ENCODE data around the gene MFSD2A. TPM values are rescaled to one million over a fixed set of nuclear protein-coding genes. Genes with fewer than 3 reads are reported as not detected.
A peak's percentile ranks its signal among the peaks of the same experiment; 100 is the strongest.

The MFSD2A gene
- total RNA-seq, 1 donor from 2014 or later: 0.65 TPM

DNA sequence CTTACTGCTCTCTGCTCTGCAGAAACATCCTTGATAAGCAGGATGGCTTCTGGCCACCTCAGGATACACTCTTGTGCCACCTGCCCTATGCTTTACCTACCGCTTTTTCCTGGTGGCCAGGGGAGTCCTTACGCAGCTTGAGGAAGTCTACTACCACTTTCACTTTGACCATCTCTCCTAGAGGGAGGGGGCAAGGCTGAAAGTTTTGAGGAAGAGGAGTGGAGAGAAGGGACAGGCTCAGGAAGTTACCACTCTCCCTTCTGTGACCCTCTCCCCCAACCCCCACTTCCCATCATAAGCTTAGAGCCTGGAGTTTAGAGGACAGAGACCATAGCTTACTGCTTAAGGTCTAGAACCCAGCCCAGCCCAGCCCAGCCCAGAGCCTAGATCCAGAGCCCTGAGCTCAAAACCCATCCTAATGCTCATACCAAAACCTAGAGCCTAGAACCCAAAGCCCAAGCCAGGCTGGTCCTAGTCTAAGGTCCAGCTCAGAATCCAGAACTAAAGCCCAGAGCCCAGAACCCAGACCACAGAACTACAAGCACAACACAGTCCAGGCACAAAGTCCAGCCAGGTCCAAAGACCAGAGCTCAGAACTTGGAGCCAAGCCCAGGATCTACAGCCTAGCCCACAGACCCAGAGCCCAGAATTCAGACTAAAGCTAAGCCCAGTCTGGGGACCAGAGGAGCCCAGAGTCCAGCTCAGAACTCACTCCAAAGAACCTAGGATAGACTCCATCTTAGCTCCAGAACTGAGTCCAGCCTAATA lies 18.0 kb upstream of the MFSD2A start:
- peak; percentile 58 for ATAC-seq
- intact Hi-C loops (cut with DNase I): no loop called here
- no peak for DNase-seq (ENCODE audit: missing footprints)

DNA sequence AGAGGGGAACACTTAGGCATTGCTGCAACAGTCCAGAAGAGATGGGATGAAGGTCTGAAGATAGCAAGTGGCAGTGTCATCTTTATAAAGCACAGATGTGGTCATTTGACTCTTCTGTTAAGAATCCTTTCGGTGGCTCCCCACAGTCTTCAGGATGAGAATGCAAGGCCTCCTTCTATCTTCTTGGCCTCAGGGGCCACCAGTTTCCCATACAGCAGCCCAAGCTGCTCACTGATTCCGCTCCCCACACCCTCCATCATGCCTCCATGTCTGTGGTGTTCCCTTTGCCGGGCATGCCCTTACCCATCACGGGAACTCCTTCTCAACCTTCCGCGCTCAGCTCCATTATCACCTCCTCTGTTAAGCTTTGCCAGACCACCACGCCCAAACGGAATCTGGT lies 16.1 kb upstream of the MFSD2A start:
- intact Hi-C loops (cut with DNase I): no loop called here
- no peak for ATAC-seq
- no peak for DNase-seq (ENCODE audit: missing footprints)

DNA sequence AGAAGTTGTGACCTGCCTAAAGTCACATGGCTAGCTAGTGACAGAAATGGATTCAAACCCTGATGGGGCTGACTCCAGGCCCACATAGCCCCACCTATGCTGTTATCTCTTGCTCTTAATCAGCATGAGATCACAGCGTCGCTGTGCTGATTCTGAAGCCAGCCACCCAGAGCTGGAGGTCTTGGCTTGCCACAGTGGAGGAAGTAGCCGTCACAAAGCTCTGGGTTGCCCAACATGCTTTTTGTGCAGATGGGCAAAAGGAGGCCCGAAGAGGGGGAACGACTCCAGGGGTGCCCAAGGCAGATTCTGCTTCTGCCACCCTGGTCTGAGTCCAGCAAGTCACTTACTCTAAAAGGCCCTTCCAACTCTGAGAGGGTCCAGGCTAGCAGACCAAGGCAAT lies 14.7 kb upstream of the MFSD2A start:
- peak; percentile 56 for ATAC-seq
- intact Hi-C loops (cut with DNase I): no loop called here
- no peak for DNase-seq (ENCODE audit: missing footprints)

DNA sequence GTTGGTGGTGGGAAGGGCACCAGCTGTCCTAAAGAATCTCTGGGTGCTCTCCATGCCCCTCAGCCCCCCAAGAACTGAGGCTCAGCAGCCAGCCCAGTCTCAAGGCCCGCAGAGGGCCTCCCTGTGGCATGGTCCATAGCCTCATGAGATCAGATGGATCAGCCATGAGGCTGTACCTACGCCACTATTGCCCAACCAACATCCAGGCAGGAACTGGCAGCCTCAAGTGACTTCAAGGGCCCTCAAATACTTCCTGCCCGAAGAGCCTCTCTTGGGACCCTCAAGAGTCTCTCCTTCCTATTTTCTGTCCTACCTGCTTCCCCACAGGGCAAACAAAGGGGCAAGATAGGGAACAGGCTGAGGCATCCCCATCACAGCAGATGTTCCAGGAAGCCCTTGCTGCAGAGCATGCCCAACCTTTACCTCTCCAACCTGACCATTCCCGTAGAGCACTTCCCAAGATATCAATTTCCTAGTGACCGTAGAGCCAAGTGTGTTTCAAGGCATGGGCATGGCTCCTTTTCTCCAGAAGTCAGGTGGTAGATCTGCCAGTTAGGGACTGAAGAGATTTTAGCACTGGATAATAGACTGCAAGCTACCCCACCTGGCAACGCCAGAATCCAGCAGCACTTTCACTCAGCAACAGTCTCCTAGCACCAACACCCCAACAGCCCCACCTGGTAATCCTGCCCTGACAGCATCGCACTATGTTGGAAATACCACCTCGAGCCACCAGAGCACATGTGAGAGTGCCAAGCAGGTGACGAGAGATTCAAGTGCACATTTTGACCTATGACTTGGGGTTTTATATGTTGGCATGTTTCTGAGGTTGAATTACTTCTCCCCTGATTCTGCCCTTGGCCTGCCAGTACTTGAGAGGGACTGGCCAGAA lies 13.7 kb upstream of the MFSD2A start:
- ATAC-seq (no peak), DNase-seq (ENCODE audit: missing footprints) (no peak)

DNA sequence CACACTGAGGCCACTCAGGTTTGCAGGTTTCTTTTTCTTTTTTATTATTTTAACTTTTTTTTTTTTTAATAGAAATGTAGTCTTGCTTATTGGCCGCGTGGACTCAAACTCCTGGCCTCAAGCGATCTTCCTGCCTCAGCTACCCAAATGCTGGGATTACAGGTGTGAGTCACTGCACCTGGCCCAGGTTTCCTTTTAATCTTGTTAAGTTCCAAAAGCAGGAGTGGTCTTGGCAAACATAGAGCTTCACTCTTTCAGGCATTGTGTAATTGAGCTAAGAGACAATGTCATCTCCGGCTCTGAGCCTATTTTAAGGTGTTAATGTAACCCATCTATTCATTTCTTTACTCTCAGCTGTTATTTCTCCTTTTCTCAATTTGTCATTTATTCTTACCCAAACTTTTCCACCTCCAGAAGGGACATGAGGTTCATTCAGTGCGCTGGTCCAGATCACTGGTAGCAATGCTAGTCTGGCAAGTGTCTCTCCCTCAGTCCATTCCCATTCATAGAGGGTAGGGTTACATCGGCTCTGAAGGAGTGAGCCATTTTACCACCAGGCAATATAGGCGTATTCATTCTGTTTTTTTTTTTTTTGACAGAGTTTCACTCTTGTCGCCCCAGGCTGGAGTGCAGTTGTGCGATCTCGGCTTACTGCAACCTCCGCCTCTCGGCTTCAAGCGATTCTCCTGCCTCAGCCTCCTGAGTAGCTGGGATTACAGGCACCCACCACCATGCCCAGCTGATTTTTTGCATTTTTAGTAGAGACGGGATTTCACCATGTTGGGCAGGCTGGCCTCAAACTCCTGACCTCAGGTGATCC lies 11.3 kb upstream of the MFSD2A start:
- ATAC-seq (no peak), DNase-seq (ENCODE audit: missing footprints) (no peak)
- intact Hi-C loops (cut with DNase I): no loop called here

More for the DNA sequence above, 13.7 kb upstream of the MFSD2A start:
- intact Hi-C loops (cut with DNase I): no loop called here

DNA sequence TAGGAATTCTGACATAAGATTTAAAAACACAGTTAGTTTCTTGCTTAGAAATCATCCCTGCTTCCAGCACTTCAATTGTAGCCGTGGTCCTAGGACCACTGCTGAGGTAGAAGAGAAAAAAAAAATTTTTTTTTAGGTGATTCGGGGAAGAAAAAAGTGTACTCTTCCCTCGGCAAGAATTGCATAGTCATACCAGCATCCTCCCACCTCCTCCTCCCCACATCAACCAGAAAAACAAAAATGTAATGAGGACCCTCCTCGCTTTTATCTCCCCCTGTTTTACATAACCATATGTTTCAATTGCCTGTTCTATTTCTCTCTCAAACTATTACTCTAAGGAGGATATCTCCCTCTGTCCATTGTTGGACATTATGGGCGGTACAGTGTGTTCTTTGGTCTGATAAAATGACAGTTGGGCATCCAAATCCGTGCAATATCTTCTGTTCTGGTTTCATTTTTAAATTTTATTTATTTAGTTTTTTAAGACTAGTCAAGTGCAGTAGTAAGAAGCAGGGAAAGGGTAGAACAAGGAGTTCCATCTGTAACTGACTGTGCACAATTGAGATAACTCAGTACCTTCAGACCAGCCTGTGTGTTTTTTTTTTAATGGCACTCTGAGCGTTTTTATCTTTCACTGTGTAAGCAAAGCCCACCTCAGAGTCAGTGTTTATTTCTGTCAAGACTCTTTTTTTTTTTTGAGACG lies 10.4 kb upstream of the MFSD2A start:
- DNase-seq (ENCODE audit: missing footprints): no peak
- ATAC-seq: no peak
- intact Hi-C loops (cut with DNase I): no loop called here

DNA sequence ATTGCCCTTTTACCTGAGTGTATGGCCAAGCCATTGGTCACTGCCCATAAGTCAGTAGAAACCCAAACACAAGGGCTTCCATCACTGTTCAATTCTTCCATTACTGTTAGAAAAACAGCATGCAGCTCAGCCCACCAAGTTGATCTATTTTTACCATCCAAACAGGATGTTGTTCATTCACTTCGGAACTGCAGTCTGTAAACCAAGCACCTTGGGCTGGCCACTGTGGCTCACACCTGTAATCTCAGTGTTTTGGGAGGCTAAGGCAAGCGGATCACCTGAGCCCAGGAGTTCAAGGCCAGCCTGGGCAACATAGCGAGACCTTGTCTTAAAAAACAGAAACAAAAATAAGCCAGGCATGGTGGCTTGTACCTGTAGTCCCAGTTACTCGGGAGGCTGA lies 8.7 kb upstream of the MFSD2A start:
- no peak for DNase-seq (ENCODE audit: missing footprints)
- intact Hi-C loops (cut with DNase I): no loop called here
- ATAC-seq: no peak

DNA sequence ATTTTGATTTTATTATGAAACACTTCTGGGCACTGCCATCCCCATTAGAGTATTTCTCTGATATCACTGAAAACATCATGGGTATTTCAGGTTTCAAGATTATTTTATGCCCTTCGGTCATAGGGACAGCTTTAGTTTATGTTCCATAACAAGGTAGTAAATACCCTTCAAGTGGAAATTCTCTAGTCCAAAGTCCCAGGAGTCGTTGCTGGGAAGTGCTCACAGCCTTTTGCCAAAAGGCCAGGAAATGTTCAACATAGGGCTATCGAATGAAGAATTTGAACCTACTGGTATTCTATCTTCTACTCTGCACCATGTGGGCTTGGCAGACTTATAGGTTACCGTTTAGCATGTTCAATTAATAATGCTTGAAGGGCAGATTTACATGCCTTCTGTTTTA lies 7.7 kb upstream of the MFSD2A start:
- intact Hi-C loops (cut with DNase I): no loop called here
- ATAC-seq (no peak), DNase-seq (ENCODE audit: missing footprints) (no peak)

DNA sequence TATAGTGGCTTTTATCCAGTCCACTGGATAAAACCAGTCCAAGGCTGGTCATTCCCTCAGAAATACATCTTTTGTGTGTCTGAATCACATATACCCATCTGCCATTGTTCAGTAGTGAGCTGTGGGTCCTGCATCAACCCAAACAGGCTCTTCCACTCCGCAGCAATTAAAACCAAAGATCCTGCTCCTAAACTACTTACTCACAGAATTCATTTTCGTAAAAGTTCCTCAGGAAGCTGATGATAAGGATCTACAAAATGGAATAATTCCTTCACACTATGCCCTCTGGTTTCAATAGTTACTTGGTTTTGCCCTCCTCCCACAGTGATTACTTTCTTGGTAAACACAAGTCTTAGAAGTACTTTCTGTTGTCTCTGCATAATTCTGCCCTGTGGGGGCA lies 5.1 kb upstream of the MFSD2A start:
- intact Hi-C loops (cut with DNase I): no loop called here
- no peak for ATAC-seq
- no peak for DNase-seq (ENCODE audit: missing footprints)

DNA sequence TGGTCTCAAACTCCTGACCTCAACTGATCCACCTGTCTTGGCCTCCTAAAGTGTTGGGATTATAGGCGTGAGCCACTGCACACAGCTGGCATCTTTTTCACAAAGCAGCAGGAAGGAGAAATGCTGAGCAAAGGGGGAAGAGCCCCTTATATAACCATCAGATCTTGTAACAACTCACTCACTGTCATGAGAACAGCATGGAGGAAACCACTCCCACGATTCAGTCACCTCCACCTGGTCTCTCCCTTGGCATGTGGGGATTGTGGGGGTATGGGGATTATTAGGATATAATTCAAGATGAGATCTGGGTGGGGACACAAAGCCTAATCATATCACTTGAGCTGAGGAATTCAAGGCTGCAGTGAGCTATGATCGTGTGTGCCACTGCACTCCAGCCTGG lies 3.0 kb upstream of the MFSD2A start:
- ATAC-seq (no peak), DNase-seq (ENCODE audit: missing footprints) (no peak)
- intact Hi-C loops (cut with DNase I): no loop called here

DNA sequence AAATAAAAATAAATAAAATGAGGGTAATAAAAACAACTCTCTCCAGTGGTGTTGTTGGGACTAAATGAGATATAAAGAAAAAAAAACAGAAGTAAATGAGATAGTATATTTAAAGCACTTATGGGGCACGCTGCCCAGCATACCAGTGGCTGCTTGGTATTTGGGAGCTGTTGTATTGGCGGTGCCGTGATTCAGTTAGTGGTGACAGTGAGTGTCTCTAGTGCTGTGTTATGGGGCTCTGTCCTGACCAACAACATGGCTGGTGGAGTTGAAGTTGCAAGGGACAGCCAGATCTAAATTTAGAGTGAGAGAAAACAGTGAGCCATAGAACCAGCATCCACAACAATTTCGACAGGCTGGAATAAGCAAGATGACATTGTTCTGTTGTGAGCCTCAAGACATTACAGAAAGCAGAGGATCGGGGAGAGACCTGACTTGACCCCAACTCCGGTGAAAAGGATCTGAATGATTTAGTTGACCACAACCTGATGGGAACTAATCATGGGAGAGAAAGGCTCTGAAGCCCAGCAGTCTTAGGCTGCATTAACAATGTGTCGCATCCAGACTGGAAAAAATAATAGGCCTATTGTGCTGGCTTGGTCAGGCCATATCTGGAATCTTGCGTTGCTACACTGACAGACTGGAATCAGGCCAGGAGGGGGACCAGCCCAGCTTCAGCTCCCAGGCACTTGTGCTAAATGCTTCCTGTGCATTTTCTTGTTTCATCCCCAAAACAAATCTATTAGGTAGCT lies 2.4 kb upstream of the MFSD2A start:
- DNase-seq (ENCODE audit: missing footprints) (no peak), ATAC-seq (peak; percentile 35)
- intact Hi-C loops (cut with DNase I): no loop called here

DNA sequence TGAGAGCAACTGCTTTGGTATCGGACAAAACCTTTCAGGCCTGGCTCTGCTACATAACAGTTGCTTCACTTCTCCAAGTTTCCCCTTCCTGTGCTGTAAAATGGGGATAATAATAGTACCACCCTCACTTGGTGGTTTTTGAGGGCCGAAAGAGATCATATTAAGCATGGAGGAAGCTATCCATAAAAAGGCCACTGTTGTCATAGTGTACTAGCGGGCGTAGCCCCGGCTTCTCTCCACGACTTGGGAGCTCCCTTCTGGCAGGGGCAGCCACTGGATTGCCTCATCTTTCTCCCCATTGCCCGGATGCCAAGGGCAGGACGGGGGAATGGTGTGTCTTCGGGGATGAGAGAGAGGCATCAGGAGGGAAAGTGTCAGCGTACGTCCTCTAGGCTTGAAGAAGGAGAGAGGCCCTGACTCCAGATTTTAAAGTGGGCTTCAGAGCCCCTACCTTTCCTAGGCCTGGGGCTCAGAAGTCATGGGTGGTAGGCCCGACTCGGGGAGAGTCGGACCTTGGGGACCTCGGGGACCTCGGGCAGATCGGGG lies 548 bp upstream of the MFSD2A start:
- intact Hi-C loops (cut with DNase I): no loop called here
- no peak for DNase-seq (ENCODE audit: missing footprints)
- ATAC-seq: peak; percentile 7

DNA sequence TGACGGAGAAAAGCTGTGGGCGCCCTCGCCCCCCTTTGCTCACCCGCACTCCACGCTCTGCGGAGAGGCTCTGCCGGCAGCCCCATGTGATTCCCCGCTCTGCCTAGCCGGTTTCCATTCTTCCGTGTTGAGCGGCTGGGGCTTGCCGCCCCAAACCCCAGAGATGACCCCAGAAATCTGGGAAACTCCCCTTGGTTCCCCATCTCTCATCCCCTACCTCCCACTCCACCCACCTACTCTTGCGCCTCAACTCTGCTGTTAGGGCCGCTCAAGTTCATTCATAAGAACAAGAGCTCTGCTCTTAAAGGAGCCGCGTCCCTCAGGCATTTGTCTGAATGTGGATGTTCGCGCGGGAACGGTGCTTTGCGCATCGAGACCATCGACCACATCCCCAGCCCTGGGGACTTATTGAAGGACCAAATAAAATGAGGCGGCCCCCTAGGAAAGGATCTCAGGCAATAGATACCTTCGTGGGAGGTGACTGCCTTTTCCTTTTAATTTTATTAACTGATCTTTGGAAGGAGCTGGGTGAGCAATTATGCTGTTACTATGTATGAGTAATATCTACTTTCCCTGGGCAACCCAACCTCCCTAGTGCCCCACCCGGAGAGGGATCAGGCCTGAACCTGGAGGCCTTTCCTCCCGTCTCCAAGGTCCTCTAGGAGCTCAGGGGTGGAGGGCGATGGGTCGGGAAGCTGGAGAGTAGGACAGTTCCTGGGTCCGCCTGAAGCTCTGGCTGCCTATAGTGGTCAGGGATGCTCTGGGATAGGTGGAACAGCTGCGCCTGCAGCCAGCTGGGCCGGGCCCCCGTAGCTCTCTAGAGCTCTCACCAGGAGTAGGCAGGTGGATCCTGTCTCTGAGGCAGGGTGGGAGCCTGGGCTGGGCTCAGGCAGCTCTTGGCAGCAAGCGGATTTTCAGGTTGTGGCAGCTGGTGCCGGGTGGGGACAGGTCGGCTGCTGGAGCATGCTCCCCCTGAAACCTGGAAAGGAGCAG lies 898 bp downstream of the MFSD2A start:
- DNase-seq (ENCODE audit: missing footprints) (no peak), ATAC-seq (no peak)
- intact Hi-C loops (cut with DNase I): no loop called here

DNA sequence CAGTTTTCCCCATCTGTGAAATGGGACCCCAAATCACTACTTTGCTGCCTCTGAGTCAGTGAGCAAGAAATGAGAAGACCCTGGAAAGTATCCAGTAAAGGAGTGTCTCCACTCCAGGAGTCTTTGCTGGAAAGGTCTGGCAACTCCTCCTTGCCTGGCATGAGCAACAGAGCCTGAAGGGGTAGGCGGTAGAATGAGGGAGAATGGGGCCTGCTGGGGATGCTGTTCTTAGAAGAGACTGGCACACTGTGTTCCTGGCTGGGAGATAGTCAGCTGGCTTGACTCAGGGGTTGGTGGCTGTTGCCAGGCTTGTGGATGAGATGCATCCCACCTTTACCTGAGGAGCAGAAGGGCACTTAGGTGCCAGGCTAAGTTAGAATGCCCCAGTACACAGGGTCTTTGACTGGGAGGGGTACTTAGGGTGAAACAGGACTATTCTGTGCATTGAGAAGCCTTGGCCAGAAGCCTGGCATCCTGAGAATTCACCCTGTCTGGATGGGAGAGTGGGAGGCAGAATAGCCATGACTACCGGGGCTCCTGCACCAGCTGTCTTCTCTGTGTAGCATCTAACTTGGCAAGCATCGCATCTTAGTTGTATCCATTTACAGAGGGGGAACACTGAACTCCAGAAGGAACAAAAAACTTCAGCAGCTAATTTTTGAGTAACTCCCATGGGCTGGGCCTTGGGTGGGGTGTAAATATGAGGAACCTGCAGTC lies 2.5 kb downstream of the MFSD2A start:
- intact Hi-C loops (cut with DNase I): no loop called here
- no peak for DNase-seq (ENCODE audit: missing footprints)
- no peak for ATAC-seq

DNA sequence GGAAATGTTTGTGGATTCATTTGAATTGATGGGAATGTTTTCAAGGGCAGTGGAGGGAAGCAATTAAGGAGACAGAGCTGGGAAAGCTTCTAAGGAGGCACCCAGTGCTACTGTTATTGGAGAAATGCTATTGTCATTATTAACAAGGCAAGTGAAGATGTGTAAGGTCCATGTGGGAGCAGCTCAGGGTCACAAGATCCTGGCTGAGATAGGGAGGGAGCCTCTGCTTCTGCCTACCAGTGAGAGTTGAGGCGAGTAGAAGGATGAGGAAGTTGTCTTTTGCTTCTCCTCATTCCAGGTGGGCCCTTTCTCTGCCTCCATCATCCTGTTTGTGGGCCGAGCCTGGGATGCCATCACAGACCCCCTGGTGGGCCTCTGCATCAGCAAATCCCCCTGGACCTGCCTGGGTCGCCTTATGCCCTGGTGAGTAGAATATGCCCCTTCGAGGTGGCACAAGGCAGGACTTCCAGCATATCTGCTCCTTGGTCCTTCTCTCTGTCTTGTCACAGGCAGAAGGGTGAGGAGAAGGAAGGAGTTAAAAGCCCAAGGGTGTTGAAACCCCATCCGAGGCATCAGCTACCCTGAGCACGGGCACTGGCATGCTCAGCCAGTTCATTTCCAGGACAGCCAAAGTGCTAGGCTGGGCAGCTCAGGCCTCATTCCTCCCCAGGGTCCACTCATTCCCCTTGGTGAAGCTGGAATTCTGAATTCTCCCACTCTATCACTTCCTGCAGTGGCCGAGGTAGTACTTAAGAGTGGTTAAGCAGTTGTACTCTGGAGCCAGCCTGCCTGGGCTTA lies 3.7 kb downstream of the MFSD2A start:
- DNase-seq (ENCODE audit: missing footprints) (no peak), ATAC-seq (no peak)
- intact Hi-C loops (cut with DNase I): no loop called here
